SIG-M5 treated with dmso at 0.1 percent for 504 hours (cell line): ENCODE results near the gene CFDP1.
A peak's percentile ranks its signal among the peaks of the same experiment; 100 is the strongest.

Source experiments
- DNase-seq: peaks from one replicate; lab custom pipeline; 2025; ENCODE audit not compliant: unreplicated experiment; lab: John Stamatoyannopoulos, UW

Gene CFDP1

DNA sequence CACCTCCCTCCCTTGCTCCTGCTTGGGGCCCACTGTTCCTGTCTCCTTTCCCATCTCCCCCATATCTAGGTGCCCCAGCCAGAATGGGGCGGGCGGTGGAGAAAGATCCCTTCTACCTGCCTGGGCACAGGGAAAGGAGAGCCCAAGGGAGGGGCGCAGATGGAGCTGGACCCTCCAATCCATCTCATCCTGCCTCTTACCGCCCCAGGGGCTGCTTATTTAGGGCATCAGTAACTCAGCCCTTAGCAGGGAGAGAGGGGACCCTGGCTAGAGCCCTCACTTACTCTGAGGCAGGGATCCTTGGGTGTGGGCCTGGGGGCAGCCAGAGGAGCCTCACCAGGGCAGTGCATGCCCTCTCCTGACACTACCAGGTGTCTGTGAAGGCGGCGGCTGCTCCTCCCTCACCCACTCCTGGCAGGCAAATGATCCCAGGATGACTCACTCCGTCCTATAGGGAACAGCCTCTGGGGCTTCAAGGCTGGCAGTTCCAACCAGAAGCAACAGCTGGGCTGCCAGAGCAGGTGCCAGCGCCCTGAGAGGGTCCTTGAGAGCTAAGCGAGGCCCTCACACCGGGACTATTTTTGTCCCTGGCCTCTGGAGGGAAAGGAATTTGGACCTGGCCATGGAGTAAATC, 165.6 kb downstream of the CFDP1 start:
- DNase-seq, result no peak

DNA sequence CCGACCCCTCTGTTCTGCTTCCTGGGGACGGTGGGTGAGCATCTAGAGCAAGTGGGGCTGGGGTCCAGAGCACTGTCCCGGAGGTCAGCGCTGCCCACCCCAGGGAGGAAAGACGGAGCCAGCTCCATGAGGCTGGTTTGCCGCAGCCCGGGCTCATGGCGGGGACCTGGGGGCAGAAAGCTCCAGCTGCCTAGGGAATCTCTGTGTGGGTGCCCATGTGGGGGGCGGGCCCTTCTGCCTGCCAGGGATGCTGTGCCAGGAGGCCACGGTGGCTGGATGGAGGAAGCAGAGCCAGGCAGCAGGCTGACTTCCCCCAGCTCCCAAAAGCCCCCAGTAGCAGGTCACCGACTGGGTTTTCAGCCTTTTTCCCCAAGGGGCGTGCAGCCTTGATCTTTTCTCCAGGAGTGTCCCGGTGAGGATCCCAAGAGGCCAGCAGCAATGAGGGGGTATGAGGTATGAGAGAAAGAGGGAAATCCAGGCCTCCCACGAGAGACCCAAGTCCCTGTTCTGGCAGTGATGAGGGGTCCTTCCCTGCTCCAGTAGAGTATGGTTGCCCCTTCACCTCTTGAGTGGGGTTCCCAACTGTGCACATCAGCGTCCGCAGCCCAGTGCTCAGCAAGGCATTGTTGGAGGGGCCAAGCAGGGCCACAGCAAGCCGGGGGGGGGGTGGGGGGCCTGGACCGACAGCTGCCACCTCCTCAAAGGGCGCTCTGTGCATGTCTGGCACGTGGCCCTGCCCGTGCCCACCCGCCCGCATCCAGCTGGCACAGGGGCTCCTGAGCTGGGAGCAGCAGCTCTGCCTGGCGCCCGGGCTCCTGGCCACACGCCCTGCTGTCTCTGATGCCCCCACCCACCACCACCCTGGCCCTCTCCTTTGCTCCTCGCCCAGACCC, 166.3 kb downstream of the CFDP1 start:
- DNase-seq, result no peak

DNA sequence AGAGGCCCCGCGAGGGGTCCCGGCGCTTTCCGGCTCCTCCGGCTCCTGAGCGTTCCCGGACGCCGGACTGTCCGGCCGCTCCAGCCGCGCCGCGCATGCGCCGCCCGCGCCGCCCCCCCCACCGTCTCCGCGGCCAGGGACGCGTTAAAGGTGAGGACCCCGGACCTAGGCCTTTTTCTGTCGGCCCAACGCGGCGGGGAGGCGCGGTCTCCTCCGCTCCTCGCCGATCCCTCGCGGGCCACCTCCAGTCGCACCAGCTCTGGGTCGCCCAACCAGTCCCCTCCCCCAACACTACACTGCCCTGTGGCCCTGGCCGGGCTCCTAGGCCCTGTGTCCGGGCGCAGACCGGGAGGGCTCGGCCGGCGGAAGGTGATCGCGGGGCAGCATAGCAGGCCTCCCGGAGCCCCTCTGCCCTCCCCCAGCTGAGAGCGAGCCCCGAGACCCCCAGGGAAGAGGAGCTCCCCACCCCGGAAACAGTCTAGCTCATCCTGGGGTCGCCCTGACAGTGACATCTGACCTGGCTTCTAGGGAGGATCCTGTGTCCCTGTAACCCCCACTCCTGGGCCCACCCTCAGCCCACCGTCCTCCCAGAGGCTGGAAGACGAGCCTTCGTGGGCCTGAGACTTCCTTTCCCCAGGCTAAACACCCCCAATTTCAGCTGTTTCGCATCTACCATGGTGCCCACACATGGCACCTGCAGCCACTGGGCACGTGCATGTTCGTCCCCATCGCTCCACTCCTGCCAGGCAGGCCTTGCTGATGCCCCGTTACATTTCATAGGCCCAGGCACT, 167.2 kb downstream of the CFDP1 start:
- DNase-seq, result no peak

DNA sequence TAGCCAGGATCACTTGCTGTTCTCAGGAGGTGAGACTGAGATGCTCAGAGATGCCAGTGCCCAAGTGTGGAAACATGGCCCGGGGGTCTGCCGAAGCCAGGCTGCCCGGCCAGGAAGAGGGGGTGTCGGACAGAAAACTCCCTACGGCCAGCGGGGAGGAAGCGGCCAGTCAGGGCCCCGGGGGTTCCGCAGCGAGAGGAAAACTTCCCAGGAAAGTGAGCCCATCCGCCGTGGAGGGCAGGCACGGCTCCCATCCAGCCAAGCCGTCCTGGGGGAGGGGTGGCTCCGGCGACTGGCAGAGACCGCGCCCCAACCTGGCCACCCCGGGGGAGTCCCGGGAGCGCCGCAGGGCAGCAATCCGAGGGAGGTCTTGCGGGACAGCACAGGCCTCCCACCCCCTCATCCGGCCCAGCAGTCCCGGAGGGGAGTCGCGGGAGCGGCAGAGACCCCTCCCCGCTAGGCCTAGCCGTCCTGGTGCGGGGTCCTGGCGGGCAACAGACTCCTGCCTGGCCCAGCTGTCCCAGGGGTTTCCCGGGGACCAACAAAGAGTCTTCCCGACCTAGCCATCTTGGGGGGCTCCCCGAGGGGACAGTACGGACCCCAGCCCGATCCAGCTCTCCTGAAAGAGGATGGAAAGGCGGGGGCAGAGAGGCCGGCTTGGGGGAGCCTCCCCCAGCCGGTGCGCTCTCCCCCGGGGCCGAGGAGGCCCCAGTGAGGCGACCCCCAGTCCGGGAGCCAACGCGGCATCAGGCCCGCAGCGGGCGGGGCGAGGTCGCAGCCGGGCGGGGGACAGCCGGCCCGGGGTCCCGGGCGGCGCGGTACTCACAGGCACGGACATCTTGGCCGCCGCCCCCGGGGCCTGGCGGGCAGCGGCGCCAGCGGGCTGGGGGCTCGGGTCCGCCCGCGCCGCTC, 168.0 kb downstream of the CFDP1 start:
- no peak for DNase-seq

DNA sequence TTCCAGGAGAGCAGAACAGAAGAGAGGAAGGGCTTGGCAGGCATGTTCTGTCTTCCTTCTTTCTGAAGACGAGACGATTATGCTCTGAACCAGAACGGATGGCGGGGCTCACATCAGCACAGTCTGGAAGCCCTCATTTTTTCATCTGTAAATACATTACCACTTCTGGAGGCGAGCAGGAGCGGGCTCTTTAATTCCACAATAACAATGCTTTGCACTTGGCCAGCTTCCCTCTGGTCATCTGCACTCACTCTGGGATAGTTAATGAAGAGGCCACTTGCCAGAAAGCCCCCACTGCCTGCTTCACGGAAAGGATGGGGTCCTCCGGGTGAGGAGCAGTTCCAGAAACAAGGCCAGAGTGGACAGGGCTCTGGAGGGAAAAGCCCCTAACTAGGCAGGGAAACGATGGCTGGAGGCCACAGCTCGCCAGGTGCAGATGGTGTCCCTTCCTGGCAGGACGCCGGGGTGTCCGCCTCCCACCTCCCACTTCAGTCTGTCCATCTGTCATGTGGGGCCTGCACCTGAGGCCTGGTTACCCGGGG, 168.8 kb downstream of the CFDP1 start:
- no peak for DNase-seq

DNA sequence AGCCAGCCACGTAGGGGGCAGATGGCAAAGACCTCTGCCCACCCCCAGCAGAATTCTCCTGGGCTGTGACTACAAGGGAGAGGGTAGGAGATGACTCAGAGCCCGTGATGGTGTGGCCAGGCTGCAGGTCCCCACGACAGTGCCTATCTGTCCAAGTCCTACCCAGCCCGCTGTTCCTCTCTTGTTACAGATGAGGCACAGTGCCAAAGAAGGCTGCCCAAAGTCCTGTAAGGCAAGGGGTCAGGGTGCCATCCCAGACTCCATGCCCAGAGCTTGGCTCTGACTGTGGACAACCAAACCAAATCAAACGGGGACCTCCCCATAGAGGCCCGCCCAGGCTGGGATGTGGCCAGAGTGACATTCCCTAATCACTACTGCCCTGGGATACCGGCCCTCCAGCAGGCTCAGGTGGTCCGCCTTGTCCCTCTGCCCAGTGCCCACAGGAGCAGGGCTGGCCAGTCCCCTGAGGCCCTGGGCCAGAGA, 169.3 kb downstream of the CFDP1 start:
- DNase-seq, result no peak

DNA sequence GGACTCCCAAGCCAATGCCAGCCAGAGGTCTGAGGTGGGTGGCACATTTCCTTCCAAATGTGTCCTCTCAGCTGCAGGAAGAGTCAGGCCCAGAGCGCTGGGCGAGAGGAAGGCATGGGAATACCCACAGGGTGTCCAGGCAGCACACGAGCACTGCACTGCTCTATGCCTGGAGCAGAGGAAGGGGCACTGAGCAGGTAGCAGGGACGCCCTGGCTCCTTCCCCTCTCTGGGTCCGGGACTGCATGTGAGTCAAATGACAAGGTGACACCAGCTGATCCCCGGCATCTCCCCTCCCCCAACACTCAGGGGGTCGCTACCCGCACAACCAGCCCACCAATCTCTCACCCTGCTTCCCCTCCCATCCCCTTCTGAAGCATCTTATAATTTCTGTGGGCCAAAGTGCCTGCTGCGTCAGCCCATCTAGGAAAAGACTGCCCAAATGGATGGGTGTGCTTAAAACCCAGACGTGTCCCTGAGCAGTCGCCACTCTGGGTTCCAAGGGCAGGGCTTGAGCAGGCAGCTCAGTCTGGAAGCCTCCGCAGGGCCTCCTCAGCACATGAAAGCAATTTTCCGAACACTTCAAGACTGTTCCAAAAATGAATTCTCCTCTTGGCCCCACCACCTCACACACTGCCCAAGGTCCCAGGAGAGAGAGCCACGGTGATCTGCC, 169.9 kb downstream of the CFDP1 start:
- no peak for DNase-seq

DNA sequence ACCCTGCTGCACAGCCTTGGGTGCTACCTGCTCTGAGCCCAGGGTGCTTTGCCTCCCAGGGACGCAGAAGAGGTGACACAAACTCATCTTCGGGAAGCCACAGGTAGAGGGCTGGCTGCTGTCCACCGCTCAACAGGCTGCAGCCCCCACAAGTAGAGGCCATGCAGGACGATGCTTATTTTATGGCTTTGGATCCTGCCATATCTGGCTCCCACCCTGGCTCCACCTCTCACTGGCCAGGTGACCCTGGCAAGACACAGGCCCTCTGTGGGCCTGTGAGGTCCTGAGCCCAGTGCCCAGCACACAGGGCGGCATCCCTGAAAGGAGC, 170.5 kb downstream of the CFDP1 start:
- DNase-seq, result no peak

DNA sequence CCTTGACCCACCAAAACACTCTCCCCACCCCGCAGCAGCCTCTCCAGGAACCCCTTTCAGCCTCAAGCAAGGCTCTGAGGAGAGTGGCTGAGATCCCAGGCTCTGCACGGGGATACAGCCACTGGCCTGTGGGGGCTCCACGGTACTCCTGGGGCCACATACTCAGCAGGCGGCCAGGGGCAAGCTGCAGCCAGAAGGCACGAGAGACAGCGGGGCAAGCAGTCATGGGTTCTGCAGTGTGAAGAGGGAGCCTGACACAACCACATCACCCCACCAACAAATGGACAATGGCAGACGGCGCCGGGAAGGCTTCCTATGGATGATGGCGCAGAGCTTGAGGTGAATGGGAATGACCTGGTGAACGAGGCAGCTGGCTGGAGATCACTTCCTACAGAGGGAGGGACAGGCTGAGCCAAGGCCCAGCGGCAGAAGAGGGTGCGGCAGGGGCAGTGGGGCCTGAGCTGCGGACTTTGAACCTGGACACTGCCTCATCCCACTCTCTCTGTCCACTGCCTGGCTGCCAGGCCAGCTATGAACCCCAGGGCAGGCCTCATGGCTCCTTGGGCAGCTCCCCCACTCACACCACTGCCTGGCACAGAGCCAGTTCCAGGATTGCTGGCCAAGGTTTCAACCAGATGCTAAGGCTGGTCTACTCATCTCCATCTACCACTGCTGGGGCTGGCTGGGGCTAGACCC, 171.1 kb downstream of the CFDP1 start:
- no peak for DNase-seq

DNA sequence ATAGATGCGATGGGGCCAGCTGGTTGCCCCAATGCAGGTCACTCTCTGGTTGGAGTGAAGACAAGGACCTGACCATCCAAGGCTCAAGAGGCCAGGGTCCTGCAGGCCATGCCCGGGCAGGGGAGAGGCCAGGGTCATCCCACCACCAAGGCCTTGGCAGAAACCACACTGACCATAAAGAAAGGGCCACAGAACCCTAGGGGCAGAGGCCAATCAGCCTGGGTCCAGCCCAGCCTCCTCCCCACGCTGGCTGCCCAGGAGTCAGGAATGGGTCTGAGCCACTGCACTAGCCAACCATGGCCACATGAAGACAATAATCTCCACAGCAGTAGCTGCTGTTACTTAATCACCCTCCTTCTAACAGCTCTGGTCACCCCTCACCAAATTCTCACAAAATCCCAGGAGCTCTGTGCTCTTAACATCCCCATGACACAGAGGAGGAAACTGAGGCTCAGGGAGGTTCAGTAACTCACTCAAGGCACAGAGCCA, 171.7 kb downstream of the CFDP1 start:
- DNase-seq, result no peak

DNA sequence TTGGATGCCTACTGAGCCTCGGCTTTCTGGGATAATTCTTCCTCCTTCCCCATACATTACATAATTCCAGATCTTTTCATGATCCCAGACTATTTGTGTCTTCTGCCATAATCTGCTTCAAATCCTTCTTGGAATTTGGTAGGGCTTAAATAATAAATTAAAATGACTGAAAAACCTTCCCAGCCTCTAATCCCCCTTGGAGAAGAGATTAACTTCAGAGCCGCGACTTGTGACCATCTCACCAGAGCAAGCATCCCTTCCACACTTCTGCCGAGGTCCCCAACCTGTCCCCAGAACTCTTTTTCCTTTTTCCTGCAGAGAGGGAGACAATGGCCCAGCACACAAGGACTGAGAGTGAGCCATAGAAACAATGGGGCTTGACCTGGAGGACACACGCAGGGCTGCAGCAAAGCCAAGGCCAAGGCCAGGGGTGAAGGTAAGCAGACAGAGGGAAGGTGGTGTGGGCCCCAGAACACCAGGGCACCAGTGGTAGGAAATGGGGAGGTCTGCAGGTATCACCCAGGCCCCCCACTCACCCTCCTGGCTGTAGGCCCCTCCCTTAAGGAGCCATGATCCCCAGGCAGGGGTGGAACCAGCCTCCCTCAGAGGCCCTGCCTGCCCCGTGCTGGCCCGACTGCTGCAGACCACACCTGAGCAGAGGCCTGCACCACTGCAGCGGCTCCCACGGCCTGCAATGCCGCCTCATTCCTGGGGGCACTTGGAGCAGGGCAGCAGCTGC, 172.3 kb downstream of the CFDP1 start:
- DNase-seq, result no peak

DNA sequence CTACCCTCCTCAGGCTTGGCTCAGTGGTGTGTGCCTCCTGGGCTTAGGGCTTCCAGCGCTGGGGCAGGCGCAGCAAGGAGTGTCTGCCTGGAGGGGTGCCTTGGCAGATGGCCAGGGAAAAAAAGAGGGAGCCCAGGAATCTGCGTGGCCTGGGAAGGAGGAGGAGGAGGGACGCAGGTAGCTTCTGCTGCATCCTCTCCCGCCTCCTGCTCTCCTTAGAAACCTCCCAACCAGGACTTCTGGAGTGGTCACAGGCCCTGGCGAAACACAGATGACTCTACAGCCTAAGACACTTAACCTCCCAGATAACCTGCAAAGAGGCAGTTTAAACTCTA, 174.5 kb downstream of the CFDP1 start:
- DNase-seq, result no peak

DNA sequence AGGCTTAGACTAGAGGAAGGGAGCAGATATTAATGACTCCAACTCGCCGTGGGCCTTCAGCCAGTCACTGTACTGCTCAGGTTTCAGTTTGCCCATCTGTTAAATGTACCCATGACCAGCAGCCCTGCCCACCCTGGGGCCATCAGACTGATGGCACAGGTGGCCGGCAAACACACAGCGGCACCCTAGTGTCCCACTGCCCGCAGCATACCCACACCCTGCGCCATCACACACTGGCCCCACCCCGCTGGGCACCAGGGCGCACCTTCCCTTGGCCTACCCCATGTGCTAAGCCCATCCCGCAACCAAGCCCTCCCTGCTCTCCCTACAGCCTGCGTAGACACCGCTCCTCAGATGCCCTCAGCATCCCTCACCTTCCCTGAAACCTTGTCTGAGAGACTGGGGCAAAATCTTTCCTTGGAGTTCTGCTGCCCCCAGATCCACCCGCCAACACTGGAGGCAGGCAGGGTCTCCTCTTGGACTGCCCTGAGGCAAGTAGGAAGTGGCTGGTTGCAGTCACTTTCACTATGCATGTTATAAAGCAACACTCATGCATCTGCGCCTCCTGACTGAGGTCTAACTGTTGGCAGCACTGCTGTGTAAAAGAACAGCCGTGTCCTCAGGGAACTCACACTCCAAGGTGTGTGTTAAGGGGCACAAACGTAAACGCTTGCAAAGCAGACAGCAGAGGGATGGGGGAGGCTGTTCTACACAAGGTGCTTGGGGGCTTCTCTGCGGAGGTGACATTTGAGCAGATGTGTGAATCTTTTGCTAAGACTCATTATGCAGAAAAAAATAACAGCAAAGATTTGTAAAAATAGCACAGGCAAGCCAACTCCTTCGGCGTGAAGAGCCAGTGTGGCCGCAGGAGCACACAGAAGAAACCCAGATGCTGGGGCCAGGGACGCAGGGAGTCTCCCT, 175.2 kb downstream of the CFDP1 start:
- DNase-seq, result no peak

DNA sequence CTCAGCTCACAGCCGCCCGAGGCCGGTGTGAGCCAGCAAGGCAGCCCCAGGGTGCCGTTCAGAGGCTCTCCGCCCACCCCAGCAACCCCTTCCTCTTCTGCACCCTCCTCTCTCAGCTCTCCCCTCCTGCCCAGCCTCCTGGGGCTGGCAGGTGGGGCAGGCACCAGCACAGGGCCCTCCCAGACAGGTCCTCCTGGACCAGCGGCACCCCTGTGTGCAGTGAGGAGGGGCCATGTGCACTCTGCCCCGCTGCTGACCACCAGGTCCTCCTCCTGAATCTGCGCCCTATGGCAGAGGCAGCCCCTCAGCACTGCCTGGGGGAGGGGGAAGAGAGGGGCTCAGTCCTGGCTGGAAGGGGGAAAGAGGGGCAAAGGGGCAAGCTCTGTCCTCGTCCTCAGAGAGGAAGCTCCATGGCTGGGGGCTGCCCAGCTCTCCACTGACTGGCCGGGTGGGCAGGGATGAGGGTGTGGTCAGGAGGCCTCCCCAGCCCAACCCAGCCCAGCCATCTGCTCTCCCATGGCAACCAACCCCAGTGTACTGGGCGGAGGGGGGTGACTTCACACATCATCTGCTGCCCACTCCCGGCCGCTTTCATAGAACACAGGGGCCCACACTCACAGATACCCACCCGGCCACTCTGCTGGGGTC, 176.5 kb downstream of the CFDP1 start:
- no peak for DNase-seq

DNA sequence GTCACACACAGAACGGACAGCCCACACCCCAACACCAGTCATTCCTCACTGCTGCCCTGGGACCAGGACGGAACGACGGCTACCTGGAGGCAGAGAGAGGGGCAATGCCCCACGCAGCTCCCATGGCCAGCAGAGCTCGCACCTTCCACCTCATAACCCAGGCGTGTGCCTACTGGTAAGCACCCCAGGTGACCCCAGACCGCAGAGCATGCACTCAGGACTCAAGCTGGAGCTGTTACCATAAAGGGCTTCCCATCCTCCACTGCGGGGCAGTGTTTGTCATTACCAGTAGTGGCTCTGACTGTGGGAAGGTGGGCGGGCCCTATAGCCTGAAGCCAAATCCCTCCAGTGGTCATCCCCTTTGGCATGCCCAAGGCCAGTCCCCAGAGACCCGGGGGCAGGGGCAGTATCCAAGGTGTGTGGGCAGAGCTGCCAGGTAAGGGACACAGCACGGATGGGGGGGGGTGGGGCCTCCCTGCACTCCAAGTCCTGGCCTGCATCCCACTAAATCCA, 177.2 kb downstream of the CFDP1 start:
- DNase-seq, result no peak

DNA sequence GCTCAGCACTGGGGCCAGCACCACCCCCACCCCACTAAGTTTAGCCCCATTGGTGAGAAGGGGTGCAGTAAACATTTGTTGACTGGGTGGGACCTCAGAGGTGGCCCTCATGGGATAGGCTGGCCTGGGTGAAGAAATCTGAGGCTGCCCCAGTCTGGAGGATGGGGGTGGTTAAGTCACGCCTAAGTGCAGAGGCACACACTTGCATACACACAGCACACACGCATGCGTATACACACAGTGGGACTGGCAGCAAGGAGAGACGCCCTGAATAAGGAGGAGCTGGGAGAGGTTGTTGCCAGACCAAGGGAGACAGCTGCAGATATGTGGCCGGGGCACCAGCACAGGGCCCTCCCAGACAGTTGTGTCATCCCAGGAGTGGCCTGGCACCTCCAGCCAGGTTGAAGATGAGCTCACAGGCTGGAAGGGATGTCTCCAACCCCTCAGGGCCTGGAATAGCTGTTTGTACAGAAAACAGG, 178.9 kb downstream of the CFDP1 start:
- peak; percentile 34 for DNase-seq
